NCI-H2196 treated with DMSO at 0.1 percent for 48 hours (cell line): ENCODE measurements around the gene ZNF396.

Source experiments
- DNase-seq: peaks from one replicate; lab custom pipeline; 2025; ENCODE audit not compliant: unreplicated experiment; lab: John Stamatoyannopoulos, UW

Gene ZNF396

DNA sequence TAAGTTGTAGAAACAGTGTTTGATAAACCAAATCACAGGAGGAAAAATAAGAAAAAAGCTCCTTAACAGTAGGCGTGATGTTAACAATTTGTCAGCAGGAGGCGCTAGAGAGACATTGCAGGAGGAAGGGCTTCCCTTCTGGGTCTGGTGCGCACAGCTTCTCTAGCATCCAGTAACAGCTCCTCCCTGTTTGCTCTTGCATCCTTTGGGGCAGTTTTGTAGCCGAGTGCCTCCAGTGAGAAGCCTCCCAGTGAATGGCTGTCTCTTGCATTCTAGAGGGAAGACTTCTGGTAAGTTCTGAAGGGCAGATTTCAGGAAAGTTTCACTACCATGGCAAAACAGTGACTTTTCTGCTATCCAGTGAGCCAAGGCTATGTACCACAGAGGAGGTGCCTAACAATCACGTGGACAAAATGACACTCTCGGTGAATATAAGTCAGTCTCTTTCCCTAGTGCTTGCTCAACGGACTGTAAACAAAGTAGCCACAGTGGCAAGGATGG is 9.5 kb upstream of the ZNF396 start:
- DNase-seq = peak; percentile 71

DNA sequence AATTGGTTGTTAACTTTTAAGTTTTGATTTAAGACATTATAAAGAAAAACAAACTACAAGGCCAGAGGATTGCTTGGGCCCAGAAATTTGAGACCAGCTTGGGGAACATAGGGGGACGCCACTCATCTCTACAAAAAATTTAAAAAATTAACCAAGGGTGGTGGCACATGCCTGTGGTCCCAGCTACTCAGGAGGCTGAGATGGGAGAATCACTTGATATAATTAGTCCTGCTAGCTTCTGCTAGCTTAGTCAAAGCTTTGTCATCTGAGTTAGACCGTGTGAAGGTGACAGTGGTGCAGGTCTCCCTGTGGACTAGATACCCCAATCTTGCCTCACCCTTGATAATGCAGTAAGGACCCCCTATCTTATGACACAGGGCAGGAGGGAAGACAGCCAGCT is 6.0 kb upstream of the ZNF396 start:
- DNase-seq = no peak

DNA sequence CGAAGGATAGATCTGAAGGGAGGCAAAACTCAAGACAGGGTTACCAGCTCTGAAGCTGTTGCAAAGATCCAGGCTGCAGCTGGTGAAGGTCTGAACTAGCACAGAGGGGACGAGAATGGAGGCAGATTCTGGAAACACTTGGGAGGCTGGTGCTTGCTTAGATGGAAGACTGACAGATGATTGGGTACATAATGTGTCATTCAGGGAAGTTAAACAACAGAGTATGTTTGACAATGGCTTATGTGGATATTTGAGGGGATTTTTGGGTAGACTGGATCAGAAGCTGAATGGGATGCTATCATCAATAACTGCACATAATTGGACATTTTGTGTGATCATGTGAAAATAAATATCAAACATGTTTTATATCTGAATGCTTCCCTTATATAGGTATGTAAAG is 2.3 kb upstream of the ZNF396 start:
- no peak for DNase-seq

DNA sequence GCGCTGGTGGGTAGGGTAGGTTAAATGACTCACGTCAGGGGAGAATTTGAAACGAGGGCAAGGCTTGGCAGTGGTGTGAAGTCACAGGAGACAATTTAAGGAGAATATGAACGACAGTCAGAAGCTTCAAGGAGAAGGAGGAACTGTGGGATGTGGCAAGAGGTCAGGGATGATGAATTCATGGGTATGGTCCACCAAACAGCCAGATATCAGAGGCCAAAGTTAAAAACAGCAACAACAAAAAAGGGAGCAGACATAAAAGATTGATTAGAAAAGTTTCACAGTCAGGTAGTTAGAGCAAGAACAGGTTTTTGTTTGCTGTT is 1.4 kb upstream of the ZNF396 start:
- DNase-seq = no peak

DNA sequence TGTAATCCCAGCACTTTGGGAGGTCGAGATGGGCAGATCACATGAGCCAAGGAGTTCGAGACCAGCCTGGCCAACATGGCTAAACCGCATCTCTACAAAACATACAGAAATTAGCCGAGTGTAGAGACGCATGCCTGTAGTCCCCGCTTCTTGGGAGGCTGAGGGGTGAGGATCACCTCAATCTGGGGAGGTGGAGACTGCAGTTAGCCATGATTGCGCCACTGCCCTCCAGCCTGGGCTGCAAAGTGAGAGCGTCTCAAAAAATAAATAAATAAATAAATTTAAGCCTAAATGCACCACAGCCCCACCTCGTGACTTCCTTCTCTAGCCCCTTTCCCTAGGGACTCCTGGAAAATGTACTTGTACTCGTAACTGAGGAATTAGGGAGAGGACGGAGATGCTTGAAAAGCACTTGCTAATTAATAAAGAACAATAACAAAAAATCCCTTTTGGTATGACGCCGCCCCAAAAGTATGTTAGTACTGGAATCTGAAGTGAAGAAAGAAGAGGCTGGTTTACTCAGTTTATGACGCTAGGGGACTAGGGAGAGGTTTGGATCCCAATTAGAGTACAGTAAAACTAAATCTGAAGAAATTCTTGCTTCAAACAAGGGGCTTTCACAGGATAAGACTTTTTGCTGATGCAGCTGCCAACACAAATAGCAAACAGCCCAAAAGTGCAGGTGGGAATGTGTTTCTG is 887 bp upstream of the ZNF396 start:
- no peak for DNase-seq

DNA sequence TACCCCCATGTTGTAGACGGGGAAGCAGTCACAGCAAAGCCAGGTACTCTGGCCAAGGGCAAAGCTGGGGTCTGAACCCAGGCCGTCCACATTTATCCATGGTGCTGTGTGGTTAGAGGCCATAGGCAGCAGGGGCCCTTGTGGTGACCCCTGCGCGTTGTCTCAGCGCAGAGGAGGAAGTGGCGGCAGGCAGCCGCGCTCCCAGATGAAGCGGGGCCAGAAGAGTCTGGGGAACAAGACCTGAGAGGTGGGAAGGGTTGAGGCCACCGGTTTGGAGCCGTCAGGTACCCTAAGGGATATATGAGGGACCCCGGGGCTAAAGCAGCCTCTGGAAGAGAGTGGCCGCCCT is 770 bp downstream of the ZNF396 start:
- peak; percentile 7 for DNase-seq

DNA sequence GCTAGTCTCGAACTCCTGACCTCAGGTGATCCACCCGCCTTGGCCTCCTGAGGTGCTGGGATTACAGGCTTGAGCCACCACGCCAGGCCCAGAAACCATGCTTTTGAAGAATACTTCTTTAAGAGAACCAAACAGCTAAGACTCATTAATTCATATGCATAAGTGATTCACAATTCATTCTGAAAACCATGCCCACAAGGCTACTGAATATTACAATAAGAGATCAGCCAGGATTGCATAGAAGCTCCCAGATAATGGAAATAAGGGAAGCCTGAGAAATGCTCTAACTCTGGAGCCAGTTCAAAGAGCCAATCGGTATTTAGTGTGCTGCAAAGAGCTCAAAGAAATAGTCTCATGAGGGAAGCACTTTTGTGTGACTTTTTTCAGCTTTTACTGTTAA is 2.4 kb downstream of the ZNF396 start:
- DNase-seq = no peak

DNA sequence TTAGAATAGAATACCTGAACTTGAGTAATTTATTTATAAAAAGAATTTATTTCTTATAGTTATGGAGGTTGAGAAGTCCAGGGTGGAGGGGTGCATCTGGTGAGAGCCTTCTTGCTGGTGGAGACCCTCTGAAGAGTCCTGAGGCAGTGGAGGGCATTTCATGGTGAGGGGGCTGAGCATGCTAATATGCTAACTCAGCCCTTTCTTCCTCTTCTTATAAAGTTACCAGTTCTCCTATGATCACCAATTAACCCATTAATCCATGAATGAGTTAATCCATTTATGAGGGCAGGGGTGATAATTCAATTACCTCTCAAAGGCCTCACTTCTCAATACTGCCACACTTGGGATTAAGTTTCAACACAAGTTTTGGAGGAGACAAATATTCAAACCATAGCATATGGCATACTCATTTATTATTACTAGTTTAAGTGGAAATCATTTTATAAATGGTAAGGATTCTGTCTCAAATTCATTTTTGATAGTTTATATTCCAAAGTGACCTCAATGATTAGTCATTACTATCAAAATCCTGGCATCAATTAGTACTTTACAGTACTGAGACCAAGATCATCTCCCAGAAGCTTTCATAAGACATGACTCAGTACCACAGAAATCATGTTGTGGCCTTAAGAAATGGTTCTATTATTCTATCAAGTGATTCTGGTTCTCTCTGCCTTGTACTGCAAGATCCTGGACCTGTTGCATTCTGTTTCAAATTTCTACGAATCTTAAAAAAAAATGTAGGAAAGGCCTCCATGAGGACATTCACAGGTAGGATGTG is 5.5 kb downstream of the ZNF396 start:
- no peak for DNase-seq

DNA sequence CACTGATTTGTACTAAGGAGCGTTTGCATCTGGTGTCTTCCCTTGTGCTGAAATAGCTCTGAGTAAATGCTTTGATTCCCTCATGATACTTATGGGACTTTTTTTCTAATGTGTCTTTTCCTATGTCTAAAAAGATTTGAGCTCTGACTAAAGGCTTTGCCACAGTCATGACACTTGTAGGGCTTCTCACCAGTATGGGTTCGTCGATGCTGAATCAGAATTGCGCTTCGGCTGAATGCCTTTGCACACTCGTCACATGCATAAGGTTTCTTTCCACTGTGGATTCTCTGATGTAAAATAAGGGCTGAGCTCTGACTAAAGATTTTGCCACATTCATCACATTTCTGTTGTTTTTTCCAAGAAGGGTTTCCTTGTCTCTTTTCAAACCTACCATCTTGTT is 8.0 kb downstream of the ZNF396 start:
- DNase-seq = no peak

DNA sequence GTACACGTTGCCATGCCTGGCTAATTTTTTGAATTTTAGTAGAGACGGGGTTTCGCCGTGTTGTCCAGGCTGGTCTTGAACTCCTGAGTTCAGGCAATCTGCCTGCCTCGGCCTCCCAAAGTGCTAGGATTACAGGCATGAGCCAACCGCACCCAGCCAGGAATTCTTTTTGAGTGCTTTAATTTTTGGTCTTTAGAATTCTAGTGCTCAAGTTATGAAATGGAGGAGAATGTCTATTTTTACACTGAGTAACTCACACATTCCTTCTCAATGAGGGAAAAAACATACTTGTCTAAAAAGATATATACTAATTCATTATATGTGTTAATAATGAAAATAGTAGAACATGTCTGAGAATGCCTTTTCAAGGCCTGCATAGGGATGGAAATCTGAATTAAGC is 8.5 kb downstream of the ZNF396 start:
- DNase-seq = no peak

DNA sequence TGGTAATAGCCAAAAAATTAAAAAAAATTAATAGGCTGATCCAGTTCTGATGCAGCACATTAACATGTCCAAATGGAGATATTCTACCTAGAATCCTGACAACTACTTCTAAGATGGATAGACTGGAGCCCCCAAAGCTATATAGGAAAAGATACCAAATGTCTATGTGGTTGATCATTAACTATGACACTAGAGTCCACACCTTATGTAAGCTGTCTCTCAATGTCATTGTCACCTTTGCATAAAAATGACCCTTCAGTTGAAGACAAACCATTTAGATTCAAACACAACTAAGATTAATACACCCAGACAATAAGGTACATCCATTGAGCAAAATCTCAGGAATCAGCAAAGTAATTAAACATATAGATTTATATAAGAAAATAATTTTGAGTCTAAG is 14.6 kb downstream of the ZNF396 start:
- no peak for DNase-seq

DNA sequence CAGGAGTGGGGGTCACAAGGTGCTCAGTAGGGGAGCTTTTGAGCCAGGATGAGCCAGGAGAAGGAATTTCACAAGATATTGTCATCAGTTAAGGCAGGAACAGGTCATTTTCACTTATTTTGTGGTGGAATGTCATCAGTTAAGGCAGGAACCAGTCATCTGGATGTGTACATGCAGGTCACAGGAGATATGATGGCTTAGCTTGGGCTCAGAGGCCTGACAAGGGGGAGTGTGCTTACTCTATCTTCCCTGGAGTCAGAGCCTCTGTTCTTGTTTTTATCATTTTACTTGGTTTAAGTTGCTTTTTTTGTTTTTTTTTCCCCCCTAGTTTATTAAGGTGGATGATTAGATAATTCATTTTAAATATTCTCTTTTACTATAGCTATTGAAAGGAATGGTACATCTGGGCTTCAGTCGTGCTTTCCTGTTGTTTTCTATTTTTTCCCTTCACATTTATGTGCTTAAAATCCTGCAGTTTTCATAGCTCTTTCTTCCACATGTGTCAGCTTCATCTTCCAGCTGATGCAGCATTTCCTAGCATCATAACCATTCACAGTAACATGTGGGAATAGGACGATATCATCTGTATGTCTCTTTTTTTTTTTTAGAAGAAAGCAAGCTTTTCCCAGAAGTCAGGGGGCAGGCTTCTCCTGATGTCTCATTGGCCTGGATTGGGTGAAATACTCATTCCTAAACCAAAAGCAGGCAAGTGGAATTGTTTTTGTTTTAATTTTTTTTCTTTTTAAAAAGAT is 15.4 kb downstream of the ZNF396 start:
- DNase-seq = no peak

DNA sequence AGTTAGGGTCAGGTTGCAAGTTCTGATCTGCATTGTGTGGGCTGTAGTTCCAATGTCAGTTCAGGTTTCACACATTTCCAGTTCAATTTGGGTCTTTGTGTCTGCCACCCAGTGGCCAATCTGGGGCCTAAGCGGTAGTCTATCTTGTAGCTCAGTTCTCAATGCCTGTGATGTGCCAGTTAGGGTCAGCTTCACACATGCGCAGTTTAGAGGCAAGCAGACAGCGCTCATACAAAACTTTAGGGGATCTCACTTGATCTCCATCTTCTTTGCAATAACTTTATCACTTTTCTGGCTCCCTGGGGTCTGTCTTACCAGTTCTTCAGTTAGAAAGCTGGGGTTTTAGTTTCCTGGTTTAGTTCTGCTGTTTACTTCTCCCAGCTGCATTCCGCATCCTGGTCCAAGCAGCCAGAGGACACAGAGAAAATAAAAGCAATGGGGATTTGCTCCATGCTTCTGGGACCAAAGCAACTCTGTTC is 22.0 kb downstream of the ZNF396 start:
- DNase-seq = peak; percentile 28

DNA sequence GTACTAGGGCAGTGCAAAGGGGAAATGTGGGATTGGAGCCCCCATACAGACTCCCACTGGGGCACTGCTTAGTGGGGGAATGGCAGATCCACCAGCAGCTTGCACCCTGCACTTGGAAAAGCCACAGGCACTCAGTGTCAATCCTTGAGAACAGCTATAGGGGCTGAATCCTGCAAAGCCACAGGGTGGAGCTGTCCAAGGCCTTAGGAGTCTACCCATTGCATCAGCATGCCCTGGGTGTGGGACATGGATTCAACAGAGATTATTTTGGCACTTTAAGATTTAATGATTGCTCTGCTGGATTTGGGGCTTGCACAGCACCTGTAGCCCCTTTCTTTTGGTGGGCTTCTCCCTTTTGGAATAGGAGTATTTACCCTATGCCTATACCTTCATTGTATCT is 24.4 kb downstream of the ZNF396 start:
- no peak for DNase-seq

DNA sequence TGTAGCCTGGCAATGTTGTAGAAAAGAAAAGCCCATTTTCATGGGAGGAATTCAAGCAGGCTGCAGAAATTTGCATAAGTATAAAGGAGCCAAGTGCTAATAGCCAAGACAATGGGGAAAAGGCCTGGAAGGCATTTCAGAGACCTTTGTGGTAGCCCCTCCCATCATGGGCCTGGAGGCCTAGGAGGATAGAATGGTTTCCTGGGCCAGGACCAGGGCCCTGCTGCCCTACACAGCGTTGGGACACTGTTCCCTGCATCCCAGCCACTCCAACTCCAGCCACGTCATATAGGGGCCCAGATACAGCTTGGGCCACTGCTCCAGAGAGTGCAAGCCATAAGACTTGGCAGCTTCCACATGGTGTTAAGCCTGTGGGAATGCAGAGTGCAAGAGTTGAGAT is 24.9 kb downstream of the ZNF396 start:
- DNase-seq = no peak

DNA sequence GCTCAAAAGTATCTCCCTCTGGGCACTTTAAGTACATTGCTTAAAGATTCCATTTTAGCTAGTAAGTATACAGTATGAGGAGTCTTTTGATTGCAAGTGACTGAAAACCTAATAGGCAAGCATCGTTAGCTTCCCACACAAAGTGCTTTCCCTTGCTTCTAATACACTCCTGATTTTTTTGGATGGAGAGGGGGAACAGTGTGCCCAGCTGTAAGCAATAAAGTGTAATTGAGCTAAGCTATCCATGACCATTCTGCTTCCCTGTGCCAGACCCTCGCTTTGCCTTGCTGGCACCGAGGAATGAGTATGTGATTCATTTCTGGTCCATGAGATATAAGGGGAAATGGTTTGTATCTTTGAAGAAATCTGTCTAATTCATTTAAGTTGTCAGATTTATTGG is 29.1 kb downstream of the ZNF396 start:
- DNase-seq = no peak

DNA sequence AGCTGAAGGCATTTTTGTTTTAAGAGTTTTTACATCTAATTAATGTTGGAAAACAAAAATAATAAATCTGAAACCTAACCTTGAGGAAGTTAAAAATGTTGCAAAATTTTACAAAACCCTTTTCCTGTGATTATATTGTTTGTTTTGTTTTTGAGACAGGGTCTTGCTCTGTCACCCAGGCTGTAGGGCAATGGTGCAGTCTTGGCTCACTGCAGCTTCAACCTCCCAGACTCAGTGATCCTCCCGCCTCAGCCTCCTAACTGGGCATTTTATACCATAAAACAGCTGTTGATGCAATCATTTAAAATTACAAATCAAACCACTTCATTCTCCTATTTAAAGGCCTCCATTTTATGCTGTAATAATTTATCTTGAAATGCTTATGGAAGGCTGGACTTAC is 31.2 kb downstream of the ZNF396 start:
- DNase-seq = no peak

DNA sequence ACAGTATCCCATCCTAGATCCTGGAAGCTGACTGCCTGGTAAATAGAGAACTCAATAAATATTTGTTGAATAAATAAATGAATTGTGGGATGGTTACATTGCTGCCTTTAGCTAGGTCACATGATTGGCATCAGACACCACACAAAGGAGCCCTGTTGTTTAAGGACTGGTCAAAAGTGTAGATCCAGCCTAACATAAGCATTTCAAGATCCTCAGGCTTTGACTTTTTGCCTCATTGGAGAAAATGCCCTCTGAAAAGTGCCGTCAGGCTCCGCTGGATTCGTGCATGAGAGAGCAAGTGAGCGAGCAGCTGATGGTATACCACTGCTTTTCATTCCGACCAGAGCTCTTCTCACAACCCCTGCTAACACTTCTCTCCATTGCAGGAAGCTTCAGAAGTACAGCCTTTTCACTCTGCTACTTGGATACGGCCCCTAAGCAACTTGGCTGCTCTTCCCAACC is 31.6 kb downstream of the ZNF396 start:
- peak; percentile 80 for DNase-seq

DNA sequence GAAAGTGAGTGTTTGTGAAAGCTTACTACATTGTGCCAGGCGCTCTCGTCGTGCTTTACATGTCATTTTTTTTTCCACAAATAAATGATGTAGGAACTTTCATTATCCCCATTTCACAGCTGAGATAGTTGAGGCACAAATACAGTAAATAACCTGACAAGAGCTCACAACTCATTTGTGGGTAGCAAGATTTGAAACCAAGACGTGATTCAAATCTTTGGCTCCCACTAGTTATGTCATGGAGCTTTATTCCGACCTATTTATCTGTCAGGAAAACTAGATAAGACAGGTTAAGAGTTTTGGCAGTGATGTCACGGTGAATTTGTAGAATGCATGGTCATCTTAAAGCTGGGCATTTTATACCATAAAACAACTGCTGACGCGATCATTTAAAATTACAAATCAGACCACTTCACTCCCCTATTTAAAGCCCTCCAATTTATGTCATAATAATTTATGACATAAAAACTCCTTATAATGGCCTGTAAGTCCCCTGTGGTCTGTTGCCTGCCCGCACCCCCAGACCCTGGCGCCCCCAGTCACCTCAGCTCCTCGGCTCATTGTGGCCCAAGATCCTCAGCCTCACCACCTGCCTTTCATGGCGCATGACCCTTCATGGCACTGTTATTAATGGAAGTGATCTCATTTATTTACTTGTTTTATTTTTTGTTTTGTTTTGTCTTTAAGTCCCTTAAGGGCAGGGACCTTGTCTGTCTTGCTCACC is 32.2 kb downstream of the ZNF396 start:
- peak; percentile 75 for DNase-seq

DNA sequence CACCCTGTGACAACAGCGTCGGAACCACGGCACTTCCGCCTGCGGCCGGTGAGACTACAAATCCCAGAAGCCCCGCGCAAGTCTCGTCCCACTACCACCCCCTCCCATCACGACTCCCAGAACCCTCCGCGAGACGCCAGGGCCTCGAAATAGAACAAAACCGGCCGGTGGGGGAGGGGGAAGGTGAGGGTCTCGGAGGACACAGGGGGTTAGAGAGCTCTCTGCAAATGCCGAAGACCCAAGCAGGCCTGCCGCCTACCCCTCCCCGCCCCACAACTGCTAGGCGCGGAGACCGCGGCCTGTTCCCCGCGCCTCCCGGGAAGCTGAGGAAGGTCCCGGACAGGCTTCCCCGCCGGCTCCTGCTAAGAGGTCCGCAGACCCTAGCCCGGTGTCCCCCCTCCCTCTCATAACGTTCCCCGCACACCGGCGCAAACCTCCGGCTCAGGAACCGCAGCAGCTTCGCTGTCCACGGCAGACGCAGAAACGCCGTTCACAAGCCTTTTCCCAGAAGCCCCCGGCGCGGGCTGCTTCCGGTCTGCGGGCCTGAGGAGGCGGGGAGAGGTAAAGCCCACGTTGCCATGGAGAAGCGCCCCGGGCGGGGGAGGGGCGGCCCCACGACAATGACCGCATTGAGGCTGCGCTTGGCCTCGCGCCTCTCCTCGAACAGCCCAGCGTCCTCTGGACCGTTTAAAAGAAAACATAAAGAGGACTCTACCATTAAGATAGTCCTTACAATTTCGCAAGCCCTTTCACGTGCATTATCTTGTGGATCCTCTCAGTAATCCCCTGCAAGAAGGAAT is 33.0 kb downstream of the ZNF396 start, which contains the start of gene ZNF24:
Gene ZNF24, minus strand, starts transcription at position 485 of the 800 bp plus-strand sequence. CDS start 3,770 bp downstream, outside the sequence.
- DNase-seq = peak; percentile 88
